ENCODE results near the gene FAM111A. TPM values are rescaled to one million over a fixed set of nuclear protein-coding genes. Genes with fewer than 3 reads are reported as not detected.

FAM111A gene
- total RNA-seq, 1 donor from 2014 or later: 64.3 TPM

GRCh38 chr11:59196777-59197176, 54.1 kb downstream of the FAM111A start:
- POLR2A ChIA-PET: interaction anchor here (1.5 kb wide), 1 partner anchor 16 kb away, joined by 5 read pairs; the partner anchor contains the start of gene MPEG1
- DNase-seq (no peak), ATAC-seq (ENCODE audit: low read depth) (no peak)
- H3K4me1 Mint-ChIP-seq: peaks cover 70% of the 10 kb centered on the region
- intact Hi-C loops (cut with micrococcal nuclease): no loop called here
- no peak overlapping the region for H3K4me3 Mint-ChIP-seq
- TF ChIP-seq, protein P1, sequence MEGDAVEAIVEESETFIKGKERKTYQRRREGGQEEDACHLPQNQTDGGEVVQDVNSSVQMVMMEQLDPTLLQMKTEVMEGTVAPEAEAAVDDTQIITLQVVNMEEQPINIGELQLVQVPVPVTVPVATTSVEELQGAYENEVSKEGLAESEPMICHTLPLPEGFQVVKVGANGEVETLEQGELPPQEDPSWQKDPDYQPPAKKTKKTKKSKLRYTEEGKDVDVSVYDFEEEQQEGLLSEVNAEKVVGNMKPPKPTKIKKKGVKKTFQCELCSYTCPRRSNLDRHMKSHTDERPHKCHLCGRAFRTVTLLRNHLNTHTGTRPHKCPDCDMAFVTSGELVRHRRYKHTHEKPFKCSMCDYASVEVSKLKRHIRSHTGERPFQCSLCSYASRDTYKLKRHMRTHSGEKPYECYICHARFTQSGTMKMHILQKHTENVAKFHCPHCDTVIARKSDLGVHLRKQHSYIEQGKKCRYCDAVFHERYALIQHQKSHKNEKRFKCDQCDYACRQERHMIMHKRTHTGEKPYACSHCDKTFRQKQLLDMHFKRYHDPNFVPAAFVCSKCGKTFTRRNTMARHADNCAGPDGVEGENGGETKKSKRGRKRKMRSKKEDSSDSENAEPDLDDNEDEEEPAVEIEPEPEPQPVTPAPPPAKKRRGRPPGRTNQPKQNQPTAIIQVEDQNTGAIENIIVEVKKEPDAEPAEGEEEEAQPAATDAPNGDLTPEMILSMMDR (IDR thresholded peaks at IDR 0.05): no peak
- H3K27me3 Mint-ChIP-seq: no peaks in the 10 kb centered on the region
- CTCF ChIA-PET: interaction anchor here (2.9 kb wide), 1 partner anchor 11 kb away, joined by 11 read pairs; no protein-coding TSS in a partner anchor
- no peaks in the 10 kb centered on the region for H3K9me3 Mint-ChIP-seq
- no peak overlapping the region for H3K27ac Mint-ChIP-seq
- peaks cover 93% of the 10 kb centered on the region for H3K36me3 Mint-ChIP-seq (ENCODE audit: low read depth)

- intact Hi-C loops (cut with micrococcal nuclease): no loop called here
- CTCF ChIA-PET: interaction anchor here (1.1 to 2.9 kb wide), 5 partner anchors 11 to 62 kb away, joined by 3 to 17 read pairs (median 4); partner anchors contain the start of genes DTX4 and MPEG1
Measured at GRCh38 chr11:59197991-59198390, 55.3 kb downstream of the FAM111A start.

GRCh38 chr11:59198726-59199125, 56.1 kb downstream of the FAM111A start:
- Mint-ChIP-seq H3K27me3 (no peaks in the 10 kb centered on the region), H3K4me3 (no peak overlapping the region), H3K27ac (peak overlapping the region; percentile 88), H3K9me3 (no peaks in the 10 kb centered on the region), H3K36me3 (ENCODE audit: low read depth) (peaks cover 87% of the 10 kb centered on the region), H3K4me1 (peaks cover 89% of the 10 kb centered on the region)
- ATAC-seq (ENCODE audit: low read depth) (no peak), DNase-seq (no peak)
- ChIA-PET CTCF (interaction anchor here (0.8 to 2.9 kb wide), 6 partner anchors 10 to 231 kb away, joined by 3 to 17 read pairs (median 4); partner anchors contain the start of genes DTX4 and MPEG1), POLR2A (interaction anchor here (0.6 to 4.1 kb wide), 8 partner anchors 10 to 68 kb away, joined by 3 to 57 read pairs (median 4); partner anchors contain the start of genes DTX4 and MPEG1)
- TF ChIP-seq, protein P1 (IDR thresholded peaks at IDR 0.05): no peak
- intact Hi-C loops (cut with micrococcal nuclease): no loop called here

More at GRCh38 chr11:59197991-59198390, 55.3 kb downstream of the FAM111A start:
- no peaks in the 10 kb centered on the region for H3K9me3 Mint-ChIP-seq
- peaks cover 82% of the 10 kb centered on the region for H3K4me1 Mint-ChIP-seq
- H3K4me3 Mint-ChIP-seq: no peak overlapping the region
- DNase-seq (no peak), ATAC-seq (ENCODE audit: low read depth) (peak; percentile 26)
- H3K27me3 Mint-ChIP-seq: no peaks in the 10 kb centered on the region
- POLR2A ChIA-PET: interaction anchor here (1.0 to 4.1 kb wide), 9 partner anchors 8 to 40 kb away, joined by 3 to 57 read pairs (median 4); partner anchors contain the start of genes DTX4 and MPEG1
- TF ChIP-seq, protein P1 (IDR thresholded peaks at IDR 0.05): no peak
- H3K27ac Mint-ChIP-seq: peak overlapping the region; percentile 88
- peaks cover 89% of the 10 kb centered on the region for H3K36me3 Mint-ChIP-seq (ENCODE audit: low read depth)

GRCh38 chr11:59199546-59200422, 57.1 kb downstream of the FAM111A start:
- peak overlapping the region; percentile 42 for H3K4me3 Mint-ChIP-seq
- peak overlapping the region; percentile 88 for H3K27ac Mint-ChIP-seq
- ATAC-seq (ENCODE audit: low read depth): peak; percentile 68
- no peaks in the 10 kb centered on the region for H3K27me3 Mint-ChIP-seq
- TF ChIP-seq, protein P1 (IDR thresholded peaks at IDR 0.05): no peak
- no peak for DNase-seq
- ChIA-PET POLR2A (interaction anchor here (0.8 to 4.1 kb wide), 7 partner anchors 12 to 73 kb away, joined by 3 to 57 read pairs (median 4); partner anchors contain the start of genes DTX4 and MPEG1), CTCF (interaction anchor here (0.5 to 9.7 kb wide), 8 partner anchors 10 to 230 kb away, joined by 3 to 94 read pairs (median 8); partner anchors contain the start of gene DTX4)
- intact Hi-C loops (cut with micrococcal nuclease): loop anchor here (1.0 kb wide), 4 partner anchors 9 to 74 kb away; partner anchors contain the start of gene DTX4
- peaks cover 86% of the 10 kb centered on the region for H3K36me3 Mint-ChIP-seq (ENCODE audit: low read depth)
- no peaks in the 10 kb centered on the region for H3K9me3 Mint-ChIP-seq
- H3K4me1 Mint-ChIP-seq: peaks cover 97% of the 10 kb centered on the region
